Hematopoietic multipotent progenitor cell treated with erythropoietin and hydrocortisone succinate and interleukin-3 and kit ligand, for 17 days (in vitro differentiated cells): Measurements from ENCODE around the gene QKI.

ENCODE experiments used
- DNase-seq: peaks from one replicate; pipeline ENCODE4 v3.0.0-alpha.2; 2015; ENCODE audit warnings: low spot score

Gene QKI

GRCh38 chr6:163536770-163537169 lies 122.3 kb downstream of the QKI start:
- DNase-seq: peak; percentile 13

GRCh38 chr6:163538331-163538730 lies 123.8 kb downstream of the QKI start:
- DNase-seq: no peak

DNA sequence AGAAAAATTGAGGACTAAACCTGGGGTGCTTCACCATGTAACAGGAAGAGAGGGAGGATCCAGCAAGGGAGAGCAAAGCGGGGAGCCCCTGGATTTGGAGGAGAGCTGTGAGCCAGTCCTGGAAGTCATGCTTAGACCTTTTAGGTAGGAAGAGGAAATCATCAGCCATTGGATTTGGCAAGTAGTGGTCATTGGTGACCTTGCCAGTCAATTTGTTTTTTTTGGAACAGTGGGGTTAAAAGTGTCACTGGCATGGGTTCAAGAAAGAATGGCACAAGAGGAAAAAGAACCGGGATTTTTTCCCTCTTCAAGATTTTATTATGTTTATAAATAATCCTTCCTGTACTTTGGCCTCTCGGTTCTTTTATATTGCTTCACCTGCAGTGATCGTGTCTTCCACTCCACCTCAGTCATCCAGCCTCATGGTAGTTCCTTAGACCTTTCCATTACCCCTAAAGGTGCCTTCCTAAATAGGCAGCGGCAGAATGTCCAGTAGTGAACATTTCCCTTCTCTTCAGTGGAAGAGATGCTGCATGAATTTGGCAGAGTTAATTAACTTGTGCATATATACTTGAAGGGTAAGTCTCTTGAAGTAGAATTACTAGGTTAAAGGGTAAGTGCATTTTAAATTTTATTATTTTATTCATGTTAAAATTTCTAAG lies 124.7 kb downstream of the QKI start:
- DNase-seq: no peak

DNA sequence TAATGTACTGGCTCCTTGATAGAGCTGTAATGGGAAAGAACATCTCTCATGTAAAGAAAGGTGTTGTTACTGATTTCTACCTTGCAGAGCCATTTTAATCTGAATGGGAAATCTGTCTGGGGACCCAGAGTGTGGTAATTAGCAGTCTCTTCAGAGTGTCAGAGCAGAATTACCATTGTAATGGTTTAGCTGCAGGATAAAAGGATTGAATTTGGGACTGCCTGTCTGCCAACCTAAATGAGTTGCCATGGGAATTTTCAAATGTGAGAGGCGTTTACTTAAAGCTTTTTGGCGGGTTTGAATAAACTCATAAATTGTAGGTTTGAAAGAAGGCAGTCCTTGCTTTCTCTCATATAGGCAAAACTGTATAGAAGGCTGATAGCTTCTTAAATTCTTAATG lies 128.8 kb downstream of the QKI start:
- DNase-seq: no peak

DNA sequence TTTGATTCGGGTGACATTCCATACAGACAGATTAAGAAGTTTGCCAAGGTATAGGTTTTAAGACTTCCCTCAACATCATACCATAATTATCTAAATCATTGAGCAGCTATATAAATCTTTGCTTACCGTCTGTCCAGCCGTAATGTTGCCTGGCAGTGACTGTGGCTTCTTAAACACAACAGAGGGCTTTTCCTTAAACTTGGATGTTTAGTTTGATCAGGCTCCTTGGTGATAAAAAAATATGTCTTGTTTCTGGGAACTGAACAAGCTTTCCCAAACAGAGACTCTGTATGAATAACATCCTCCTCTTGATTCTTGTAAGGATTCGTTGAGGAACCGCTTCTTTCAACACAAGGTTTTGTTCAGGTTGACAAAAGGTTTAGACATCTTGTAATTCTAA lies 130.9 kb downstream of the QKI start:
- DNase-seq: no peak

GRCh38 chr6:163547287-163547686 lies 132.8 kb downstream of the QKI start:
- no peak for DNase-seq

DNA sequence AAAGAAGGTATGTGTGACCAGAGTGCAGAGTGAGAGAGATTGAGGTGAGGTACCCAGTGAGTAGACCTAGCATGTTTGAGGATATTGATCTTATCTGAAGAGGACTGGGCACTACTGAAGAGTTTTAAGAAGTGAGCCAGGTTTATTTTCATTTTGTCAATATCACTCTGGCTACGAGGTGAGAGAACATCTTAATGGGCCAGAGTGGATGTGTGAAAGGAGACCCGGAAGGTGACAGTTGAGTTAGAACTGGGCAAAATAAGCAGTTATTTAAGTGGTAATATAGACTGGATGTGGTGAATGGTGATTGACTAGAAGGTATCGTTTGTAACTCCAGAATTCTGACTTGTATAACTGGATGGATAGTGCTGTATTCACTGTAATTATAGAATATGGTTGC lies 134.1 kb downstream of the QKI start:
- no peak for DNase-seq

DNA sequence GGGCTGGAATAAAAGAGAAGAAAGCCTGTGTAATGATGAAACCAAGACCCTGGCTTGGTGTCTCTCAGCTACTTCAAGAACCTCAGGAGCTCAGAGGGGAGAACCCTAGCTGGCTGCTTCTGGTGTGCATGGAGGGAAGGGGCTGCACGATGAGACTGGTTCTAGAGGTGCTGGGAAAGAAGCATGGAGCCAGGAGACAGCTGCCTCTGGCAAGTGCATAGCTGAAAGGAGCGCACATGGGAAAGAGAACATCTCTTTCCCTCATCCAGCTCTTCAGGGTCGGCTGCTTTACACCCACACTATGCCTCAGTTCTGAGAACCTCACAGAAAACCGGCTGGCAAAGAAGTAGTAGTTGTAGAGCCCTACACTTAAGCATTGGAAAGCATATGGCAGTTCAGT lies 139.5 kb downstream of the QKI start:
- DNase-seq: no peak

DNA sequence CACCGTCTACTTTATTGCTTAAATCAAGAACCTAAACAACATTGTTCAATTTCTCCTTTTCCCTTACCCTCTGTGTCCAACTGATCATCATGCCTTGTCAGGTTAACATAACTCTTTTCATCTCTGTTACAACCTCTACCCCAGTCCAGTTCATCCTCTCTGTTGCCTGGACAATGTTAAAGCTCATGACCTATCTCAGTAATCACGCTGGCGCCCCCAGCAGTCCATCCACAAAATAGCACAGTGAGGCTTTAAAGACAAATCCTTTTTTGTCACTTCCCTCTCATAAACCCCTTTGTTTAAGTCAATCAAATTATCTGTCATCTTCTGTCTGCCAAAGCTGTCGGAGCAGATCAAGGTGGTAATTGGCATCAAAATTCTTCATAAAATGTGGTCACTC lies 140.1 kb downstream of the QKI start:
- peak; percentile 55 for DNase-seq

DNA sequence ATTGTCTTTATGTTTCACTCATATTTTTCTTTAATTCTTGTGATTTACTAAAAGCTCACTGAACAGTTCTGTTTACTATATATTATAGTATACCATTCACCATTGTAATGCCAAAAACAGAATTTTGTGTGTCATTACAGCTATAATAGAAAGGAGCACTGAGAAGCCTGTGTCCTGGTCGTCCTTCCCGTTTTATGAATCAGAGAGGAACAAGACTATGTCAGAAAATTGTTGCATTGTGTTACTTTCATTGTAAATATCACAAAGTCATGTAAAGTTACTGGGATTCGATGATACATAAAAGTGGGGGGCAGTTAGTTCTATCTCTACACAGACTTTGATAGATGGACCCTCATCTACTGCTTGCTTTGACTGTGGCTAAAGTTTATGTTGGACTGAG lies 145.1 kb downstream of the QKI start:
- DNase-seq: no peak

DNA sequence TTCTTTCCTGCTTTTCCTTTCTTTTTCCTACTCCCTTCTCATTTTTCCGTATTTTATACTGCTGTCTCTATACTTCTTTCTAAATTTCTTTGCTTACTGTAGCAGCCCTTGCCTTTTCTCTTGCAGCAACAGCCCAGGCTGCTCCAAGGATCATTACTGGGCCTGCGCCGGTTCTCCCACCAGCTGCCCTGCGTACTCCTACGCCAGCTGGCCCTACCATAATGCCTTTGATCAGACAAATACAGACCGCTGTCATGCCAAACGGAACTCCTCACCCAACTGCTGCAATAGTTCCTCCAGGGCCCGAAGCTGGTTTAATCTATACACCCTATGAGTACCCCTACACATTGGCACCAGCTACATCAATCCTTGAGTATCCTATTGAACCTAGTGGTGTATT lies 148.8 kb downstream of the QKI start:
- no peak for DNase-seq

- DNase-seq: no peak
Observed at GRCh38 chr6:163564534-163564933, 150.0 kb downstream of the QKI start.

DNA sequence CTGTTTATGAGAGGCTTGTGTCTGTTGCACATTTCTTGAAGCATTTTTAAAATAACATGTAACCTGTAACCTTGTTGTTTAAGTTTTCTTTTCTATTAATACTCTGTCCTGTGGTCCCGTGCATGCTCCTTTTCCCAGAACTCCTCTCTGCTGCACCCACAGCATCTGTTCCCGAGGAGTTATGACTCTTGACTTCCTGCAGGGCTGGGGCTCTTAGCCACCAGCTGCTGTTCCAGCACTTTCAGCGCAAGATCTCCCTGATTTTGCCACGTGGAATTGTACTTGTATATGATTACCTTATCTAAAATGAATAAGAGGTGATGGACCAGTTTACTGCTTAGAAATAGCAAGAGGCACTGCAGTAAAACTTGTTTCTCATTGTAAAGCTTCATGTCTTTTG lies 150.6 kb downstream of the QKI start:
- no peak for DNase-seq

DNA sequence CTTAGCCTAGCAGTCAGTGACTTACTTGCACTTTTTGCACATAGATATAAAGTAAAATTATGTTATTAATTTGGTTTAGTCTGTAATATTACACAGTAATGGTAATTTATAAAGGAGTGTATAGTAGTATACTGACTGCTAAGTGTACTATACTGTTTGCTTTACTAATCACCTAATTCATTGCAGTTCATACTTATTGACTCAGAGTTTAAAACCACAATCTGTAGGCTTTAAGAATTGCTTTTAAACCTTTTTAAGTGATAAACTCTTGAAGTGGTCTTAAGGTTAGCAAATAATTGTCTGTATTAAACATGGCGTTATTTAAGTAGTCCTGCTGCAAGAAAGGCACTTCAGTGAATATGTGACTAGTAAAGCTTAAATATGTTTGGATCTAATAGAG lies 151.5 kb downstream of the QKI start:
- DNase-seq: no peak

DNA sequence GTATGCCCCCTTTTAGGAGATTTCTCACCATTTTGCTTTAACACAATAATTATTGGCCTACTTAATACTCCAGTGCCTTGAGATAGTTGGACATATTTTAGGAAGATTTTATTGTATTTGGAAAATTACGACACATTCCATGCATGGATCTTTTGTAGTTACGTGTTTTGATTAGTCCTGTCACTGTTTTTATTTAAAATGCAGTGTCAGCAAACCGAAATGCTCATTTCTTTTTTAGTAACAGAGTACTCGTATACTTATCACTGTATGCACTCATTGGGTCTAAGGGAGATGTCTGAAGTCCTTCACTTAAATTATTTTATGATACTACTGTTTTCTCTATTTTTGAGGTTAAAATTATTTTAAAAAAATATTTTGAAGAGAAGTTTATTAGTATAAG lies 153.8 kb downstream of the QKI start:
- no peak for DNase-seq

GRCh38 chr6:163570579-163571231 lies 156.2 kb downstream of the QKI start:
- DNase-seq: no peak

DNA sequence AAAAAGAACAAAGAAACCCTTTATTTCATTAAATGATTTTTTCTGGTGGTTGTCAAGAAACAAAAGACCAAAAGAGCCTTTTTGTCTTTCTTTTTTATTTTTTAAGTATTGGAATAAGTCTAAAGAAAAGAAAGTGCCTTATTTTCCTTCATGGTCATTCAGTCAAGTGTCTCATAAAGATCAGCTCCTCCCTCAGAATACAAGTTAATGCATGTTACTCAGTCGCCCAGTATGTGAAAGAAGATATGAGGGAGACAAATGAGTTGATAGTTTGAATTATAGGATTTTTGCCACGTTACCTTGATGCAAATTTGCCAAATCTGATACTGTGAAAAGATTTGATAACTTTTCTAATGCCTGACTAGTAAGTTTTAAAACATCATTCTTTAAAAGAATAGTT lies 157.2 kb downstream of the QKI start:
- no peak for DNase-seq

DNA sequence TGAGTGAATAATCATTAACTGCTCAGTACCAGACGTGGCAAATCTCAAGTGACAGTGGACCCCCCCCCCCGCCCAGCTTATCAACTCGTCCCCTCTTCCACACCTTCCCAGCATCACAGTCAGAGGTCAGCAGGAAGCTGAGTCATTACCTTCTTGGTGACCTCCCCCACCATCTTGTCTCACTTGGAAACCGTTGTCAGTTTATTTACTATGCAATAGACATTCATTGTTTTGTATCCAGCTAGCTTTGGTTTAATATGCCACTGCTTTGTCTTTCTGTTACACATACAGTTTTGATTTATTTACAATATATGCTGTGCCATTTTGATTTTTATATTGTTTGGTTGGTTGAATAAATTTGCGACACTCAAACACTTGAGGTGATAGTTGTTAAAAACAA lies 158.1 kb downstream of the QKI start:
- DNase-seq: peak; percentile 17

GRCh38 chr6:163573503-163574179 lies 159.1 kb downstream of the QKI start:
- no peak for DNase-seq

DNA sequence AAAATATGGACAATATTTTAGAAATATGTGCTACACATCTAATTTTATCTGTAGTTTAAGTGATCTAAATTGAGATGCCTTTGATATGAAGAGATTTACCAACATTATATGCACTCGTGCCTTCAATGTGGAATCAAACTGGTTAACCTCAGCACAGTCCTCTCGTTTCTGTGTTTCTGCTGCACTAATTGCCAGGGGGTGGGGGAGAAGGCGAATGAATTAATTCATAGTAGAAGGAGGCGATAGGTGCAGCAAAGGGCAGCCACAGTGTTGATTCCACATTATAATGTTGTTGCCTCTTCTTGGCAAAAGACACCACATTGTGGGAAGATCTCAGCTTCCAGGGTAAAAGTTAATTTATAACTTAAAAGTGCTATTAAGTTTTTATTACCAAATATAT lies 161.6 kb downstream of the QKI start:
- no peak for DNase-seq

- DNase-seq: no peak
Observed at GRCh38 chr6:163577404-163577803, 162.9 kb downstream of the QKI start.

DNA sequence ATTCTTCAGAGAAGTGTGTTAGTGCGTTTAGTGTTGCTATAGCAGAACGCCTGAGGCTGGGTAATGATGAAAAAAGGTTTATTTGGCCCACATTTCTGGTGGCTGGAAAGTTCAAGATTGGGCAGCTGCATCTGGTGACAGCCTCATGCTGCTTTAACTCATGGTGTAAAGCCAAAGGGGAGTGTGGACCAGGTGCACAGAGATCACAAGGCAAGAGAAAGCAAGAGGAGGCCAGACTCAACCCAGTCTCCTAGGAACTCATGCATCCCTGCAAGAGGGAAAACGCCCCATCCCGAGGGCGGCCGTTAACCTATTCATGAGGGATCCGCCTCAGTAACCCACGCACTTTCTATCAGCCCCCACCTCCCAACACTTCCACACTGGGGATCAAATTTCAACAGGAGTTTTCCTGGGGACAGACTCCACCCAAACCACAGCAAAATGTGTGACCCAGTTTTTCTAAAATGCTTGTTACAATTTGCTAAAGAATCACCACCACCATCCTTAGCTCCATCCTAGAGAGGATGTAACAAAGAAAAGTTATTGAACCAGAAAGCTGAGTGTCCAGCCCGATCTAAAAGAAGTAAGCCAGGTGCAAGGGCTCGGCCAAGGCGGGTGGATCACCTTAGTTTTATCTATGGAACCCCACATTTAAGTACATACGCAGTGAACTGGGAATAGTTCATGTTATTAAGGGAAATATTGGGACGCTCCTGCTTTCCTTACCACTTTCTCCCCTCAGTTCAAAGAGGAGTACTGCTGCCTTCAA lies 164.8 kb downstream of the QKI start:
- no peak for DNase-seq

GRCh38 chr6:163579880-163580295 lies 165.4 kb downstream of the QKI start:
- DNase-seq: no peak
